Prostate gland (tissue), 2 donors: Measurements from ENCODE around the gene NFATC1. TPM values are rescaled to one million over a fixed set of nuclear protein-coding genes. Genes with fewer than 3 reads are reported as not detected.

Experiments used
- DNase-seq: peaks from one replicate; pipeline ENCODE4 v3.0.0-alpha.2; 2019; ENCODE audit warnings: low spot score
- H3K27ac ChIP-seq, 2 donors: fragments of 200-600 bp; sonication (generic); 2 replicates each; pipeline ENCODE4 v1.5.1; 2017 to 2019
- H3K27me3 ChIP-seq: fragments of 200-600 bp; sonication (generic); replicated peaks from 2 replicates; pipeline ENCODE4 v1.5.1; 2019; ENCODE audit not compliant: insufficient read depth
- H3K36me3 ChIP-seq, 2 donors: fragments of 200-600 bp; sonication (generic); 1 replicate in 1 of 2; 2 replicates in 1 of 2; pipeline versions ENCODE4 v1.5.1 to v1.8.1; 2017 to 2019
- H3K4me1 ChIP-seq: fragments of 200-600 bp; sonication (generic); replicated peaks from 2 replicates; pipeline ENCODE4 v1.5.1; 2019
- H3K4me3 ChIP-seq, 2 donors: fragments of 200-600 bp; sonication (generic); 2 replicates each; pipeline ENCODE4 v1.5.1; 2017 to 2019
- H3K9me3 ChIP-seq: fragments of 200-600 bp; sonication (generic); 2 replicates; pipeline ENCODE4 v1.5.1; 2017
- POLR2A ChIP-seq: fragments of 450-650 bp; IDR thresholded peaks from one replicate; pipeline ENCODE4 v1.6.1; 2016; ENCODE audit warnings: antibody characterized with exemption, mild to moderate bottlenecking
- POLR2AphosphoS5 ChIP-seq: sonication (generic); formaldehyde crosslinking; IDR thresholded peaks from one replicate; pipeline ENCODE4 v1.6.1; 2017; ENCODE audit warnings: antibody characterized with exemption
- WGBS: methylation state at CpG from one replicate; pipeline ENCODE4 v1.1.5; 2018; 5-methylcytosine and 5-hydroxymethylcytosine counted together
- intact Hi-C: fragments of 100-400 bp; cut with DNase I; formaldehyde crosslinking; loops from one replicate; pipeline ENCODE4 v1.14.2; 2022
- total RNA-seq, 2 donors: library from RNA; depleted of rRNA; stranded (reverse); fragments of >200 nt; gene quantifications; one replicate each; pipeline ENCODE4 v1.1.0, GENCODE V29; 2016
- TF ChIP-seq, protein P1 (sequence below), 4 experiments: fragments of 200-600 bp in 2 of 4; fragments of 450-650 bp in 2 of 4; sonication (generic) in 2 of 4; IDR thresholded peaks; 1 replicate in 3 of 4; 2 replicates in 1 of 4; pipeline ENCODE4 v1.5.1; 2016 to 2019; ENCODE audit warnings: antibody characterized with exemption in 4 of 4, mild to moderate bottlenecking in 2 of 4, moderate library complexity in 2 of 4

The NFATC1 gene
- total RNA-seq, 2 donors from 2014 or later, result 16.8 to 24.6 TPM

DNA sequence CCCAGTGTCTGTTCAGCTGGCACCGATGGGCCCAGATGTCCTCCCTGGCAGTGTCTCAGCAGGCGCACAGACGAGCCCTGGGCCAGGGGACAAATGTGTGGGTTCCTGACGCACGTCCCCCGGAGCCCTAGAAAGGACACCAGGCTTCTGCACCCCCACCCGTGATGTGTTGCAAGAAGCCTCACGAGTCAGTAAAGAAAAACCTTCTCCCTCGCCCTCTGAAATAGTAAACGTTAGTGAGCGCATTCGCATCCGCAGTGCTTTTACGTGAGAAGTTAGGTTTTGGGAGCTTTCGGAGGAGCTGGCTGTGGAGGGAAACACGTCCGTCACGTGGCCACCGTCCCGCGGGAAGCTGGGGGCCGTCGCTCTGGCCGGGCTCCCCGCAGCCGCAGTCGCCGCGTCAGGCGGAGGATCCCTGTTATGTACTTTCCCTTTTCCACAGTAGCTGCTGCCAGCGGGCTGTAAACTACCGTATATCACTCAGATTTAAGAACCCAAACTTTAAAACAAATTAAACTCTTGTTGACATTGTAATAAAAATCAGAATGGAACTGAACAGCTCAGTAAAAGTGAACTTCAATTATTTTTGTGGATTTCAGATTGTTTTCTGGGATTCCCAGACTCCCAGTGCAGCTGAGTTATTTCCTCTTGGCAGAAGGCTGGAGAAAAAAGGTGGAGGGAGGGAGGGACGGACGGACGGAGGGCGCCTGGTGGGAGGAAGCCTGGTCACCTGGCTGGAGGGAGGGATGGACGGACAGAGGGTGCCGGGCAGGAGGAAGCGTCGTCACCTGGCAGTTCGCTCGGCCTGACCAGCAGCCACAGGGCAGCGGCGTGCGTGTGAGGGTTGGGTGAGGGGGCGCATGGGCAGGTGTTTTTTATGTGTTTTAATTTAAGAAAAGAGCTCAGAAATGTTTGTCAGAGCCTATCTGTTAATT, 112.1 kb downstream of the NFATC1 start:
- peak; percentile 72 for DNase-seq
- Histone ChIP-seq H3K36me3 (no peaks in the 10 kb centered on the region), H3K4me3 (peak overlapping the region; percentile 24 to 35), H3K9me3 (no peaks in the 10 kb centered on the region), H3K4me1 (peaks cover 4% of the 10 kb centered on the region), H3K27me3 (no peaks in the 10 kb centered on the region), H3K27ac (peak overlapping the region; percentile 77 to 80)
- 7% methylated on average over 46 of the region's 46 CpGs for WGBS
- TF ChIP-seq, protein P1, sequence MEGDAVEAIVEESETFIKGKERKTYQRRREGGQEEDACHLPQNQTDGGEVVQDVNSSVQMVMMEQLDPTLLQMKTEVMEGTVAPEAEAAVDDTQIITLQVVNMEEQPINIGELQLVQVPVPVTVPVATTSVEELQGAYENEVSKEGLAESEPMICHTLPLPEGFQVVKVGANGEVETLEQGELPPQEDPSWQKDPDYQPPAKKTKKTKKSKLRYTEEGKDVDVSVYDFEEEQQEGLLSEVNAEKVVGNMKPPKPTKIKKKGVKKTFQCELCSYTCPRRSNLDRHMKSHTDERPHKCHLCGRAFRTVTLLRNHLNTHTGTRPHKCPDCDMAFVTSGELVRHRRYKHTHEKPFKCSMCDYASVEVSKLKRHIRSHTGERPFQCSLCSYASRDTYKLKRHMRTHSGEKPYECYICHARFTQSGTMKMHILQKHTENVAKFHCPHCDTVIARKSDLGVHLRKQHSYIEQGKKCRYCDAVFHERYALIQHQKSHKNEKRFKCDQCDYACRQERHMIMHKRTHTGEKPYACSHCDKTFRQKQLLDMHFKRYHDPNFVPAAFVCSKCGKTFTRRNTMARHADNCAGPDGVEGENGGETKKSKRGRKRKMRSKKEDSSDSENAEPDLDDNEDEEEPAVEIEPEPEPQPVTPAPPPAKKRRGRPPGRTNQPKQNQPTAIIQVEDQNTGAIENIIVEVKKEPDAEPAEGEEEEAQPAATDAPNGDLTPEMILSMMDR (IDR thresholded peaks at IDR 0.05), result no peak
- TF ChIP-seq POLR2A (peak; percentile 33), POLR2AphosphoS5 (peak; percentile 82)
- intact Hi-C loops, result no loop called here

DNA sequence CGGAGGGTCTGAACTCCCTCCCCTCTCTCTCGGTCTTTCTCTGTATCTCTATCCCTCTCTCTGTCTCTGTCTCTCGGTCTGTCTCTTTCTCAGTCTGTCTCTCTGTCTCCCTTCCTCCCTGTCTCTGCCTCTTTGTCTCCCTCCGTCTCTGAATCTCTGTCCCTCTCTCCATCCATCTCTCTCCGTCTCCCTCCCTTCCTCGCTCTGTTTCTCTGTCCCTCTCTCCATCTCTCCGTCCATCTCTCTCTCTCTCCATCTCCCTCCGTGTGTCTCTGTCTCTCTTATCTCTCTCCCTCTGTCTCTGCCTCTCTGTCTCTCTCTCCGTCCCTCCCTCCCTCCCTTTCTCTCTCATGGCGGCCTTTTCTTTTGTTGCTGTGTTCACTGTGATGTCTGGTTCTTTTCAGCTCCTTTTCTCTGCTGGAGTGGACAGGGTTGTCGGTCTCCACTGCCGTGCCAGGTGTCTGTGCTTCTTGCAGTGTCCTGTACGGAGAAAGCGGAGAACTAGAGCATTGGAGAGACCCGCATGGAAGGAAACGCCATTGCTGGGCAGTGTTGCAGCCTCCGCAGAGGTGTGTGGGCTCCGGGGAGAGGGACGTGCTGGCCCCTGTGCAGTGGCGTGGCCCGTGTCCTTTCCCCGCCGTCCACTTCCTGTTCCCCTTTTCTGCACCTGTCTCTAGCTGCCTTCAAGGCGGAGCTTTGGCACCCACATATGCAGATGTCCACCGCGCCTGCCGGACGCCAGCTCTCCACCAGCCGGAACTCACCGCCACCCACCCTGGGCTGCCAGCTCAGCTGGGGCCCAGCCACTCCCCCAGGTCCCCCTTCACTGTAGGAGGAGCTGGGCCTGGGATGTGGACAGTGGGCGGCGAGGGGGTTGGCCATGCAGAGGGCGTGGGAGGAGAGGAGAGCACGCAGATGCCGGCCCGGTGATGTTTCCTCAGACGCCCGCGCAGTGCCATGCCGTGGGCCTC, 113.1 kb downstream of the NFATC1 start:
- WGBS, result 86% methylated on average over 40 of the region's 40 CpGs
- no peak for DNase-seq
- no peak for TF ChIP-seq POLR2A
- TF ChIP-seq, protein P1 (IDR thresholded peaks at IDR 0.05), result no peak
- TF ChIP-seq POLR2AphosphoS5, result no peak
- intact Hi-C loops, result no loop called here
- Histone ChIP-seq H3K36me3 (no peaks in the 10 kb centered on the region), H3K4me1 (peaks cover 4% of the 10 kb centered on the region), H3K27me3 (no peaks in the 10 kb centered on the region), H3K9me3 (no peaks in the 10 kb centered on the region), H3K27ac (no peak overlapping the region), H3K4me3 (no peak overlapping the region)

DNA sequence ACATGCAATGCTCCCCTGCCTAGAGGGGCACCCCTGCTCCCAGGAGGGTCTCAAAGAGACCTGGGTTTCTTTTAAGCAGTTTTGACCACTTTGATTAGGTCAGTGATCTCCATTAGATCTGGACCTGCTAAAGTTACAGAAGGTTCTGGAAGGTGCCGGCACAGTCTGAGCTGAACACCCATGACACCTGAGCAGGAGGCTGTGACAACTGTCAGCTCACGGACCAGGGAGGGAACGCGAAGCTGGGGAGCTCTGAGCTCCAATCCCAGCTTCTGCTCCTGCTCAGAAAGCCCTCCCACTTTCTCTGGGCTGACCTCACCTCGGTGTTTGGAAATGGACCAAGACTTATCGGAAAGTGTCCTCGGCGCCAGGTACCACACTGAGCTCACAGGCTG, 113.8 kb downstream of the NFATC1 start:
- TF ChIP-seq POLR2A (no peak), POLR2AphosphoS5 (no peak)
- TF ChIP-seq, protein P1 (IDR thresholded peaks at IDR 0.05), result no peak
- 92% methylated on average over 8 of the region's 8 CpGs for WGBS

DNA sequence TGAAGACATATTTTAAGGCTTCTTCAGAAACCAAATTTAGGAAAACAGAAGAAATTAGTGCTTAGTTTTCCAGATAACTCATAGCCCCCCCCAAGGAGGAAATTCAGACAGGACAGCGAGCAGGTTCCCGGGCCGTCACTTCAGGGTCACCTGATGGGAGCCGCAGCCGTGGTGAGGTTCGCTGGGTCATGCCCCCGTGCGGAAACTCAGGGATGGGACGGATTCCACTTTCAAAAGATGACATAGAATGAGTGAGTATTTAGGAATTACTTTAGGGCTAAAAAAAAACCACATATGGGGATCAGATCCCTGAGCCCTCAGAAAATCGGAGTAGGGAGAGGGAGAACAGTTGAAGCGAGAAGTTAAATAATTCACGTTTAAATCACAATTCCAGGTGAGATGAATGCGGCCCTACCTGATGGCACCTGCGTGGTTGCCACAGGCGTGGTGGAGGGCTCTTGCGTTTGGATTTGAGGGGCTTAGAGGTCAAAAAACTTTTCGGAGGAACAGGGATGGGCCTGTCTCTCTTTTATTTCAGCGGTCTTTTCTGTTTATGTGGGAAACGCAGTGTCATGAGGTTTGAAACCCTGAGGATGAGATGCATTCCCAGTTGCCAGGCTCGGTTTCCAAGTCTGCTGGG, 114.4 kb downstream of the NFATC1 start:
- Histone ChIP-seq H3K27me3 (no peaks in the 10 kb centered on the region), H3K36me3 (no peaks in the 10 kb centered on the region), H3K27ac (no peak overlapping the region), H3K9me3 (no peaks in the 10 kb centered on the region), H3K4me1 (peaks cover 4% of the 10 kb centered on the region), H3K4me3 (no peak overlapping the region)
- intact Hi-C loops, result no loop called here
- WGBS, result 96% methylated on average over 20 of the region's 20 CpGs
- no peak for DNase-seq
- no peak for TF ChIP-seq POLR2AphosphoS5
- TF ChIP-seq POLR2A, result no peak
- TF ChIP-seq, protein P1 (IDR thresholded peaks at IDR 0.05), result no peak

More for the DNA sequence above, 113.8 kb downstream of the NFATC1 start:
- no peak for DNase-seq
- Histone ChIP-seq H3K9me3 (no peaks in the 10 kb centered on the region), H3K4me3 (no peak overlapping the region), H3K4me1 (peaks cover 4% of the 10 kb centered on the region), H3K36me3 (no peaks in the 10 kb centered on the region), H3K27ac (no peak overlapping the region), H3K27me3 (no peaks in the 10 kb centered on the region)
- intact Hi-C loops, result no loop called here
